ENCODE results near the gene STK40. TPM values are rescaled to one million over a fixed set of nuclear protein-coding genes. Genes with fewer than 3 reads are reported as not detected.
A peak's percentile ranks its signal among the peaks of the same experiment; 100 is the strongest.

Gene STK40
- total and polyA plus RNA-seq, 2 donors from 2014 or later = 30.9 to 39.2 TPM

GRCh38 chr1:36300526-36300925, 85.2 kb downstream of the STK40 start:
- no peak overlapping the region for H3K4me3 ChIP-seq (ENCODE audit: low read length in 3 of 3)

GRCh38 chr1:36298640-36299039, 87.1 kb downstream of the STK40 start:
- no peak overlapping the region for H3K27ac ChIP-seq (ENCODE audit: low read depth in 2 of 2, low read length in 2 of 2)
- intact Hi-C loops (cut with DNase I) = no loop called here
- H3K4me1 ChIP-seq (ENCODE audit: control insufficient read depth in 2 of 3, insufficient read depth in 2 of 3, low read depth in 1 of 3, low read length in 3 of 3) = peaks cover 0 to 6% (median 0%) of the 10 kb centered on the region in 3 donors
- no peak overlapping the region for H3K9ac ChIP-seq (ENCODE audit: low read length in 3 of 3)
- FAIRE-seq = no peak
- no peak overlapping the region for H3K4me3 ChIP-seq (ENCODE audit: low read length in 3 of 3)
- TF ChIP-seq CTCF (IDR thresholded peaks at IDR 0.05; ENCODE audit: borderline replicate concordance, extremely low read depth, insufficient read depth) = no peak
- H3K36me3 ChIP-seq (ENCODE audit: control insufficient read depth in 2 of 3, insufficient read depth in 3 of 3, low read length in 3 of 3) = peaks cover 9 to 52% (median 36%) of the 10 kb centered on the region in 3 donors
- no peaks in the 10 kb centered on the region for H3K9me3 ChIP-seq (ENCODE audit: control insufficient read depth in 2 of 3, insufficient read depth in 1 of 3, low read length in 3 of 3)
- no peak for DNase-seq
- H3K27me3 ChIP-seq (ENCODE audit: control insufficient read depth, insufficient read depth, low read length) = no peaks in the 10 kb centered on the region

More at GRCh38 chr1:36300526-36300925, 85.2 kb downstream of the STK40 start:
- Histone ChIP-seq H3K27me3 (ENCODE audit: control insufficient read depth, insufficient read depth, low read length) (no peaks in the 10 kb centered on the region), H3K36me3 (ENCODE audit: control insufficient read depth in 2 of 3, insufficient read depth in 3 of 3, low read length in 3 of 3) (peaks cover 4 to 43% (median 31%) of the 10 kb centered on the region in 3 donors), H3K9me3 (ENCODE audit: control insufficient read depth in 2 of 3, insufficient read depth in 1 of 3, low read length in 3 of 3) (no peaks in the 10 kb centered on the region), H3K27ac (ENCODE audit: low read depth in 2 of 2, low read length in 2 of 2) (peak overlapping the region in 1 of 2 donors; percentile 10), H3K9ac (ENCODE audit: low read length in 3 of 3) (no peak overlapping the region), H3K4me1 (ENCODE audit: control insufficient read depth in 2 of 3, insufficient read depth in 2 of 3, low read depth in 1 of 3, low read length in 3 of 3) (peaks cover 0 to 9% (median 0%) of the 10 kb centered on the region in 3 donors)
- FAIRE-seq (no peak), DNase-seq (no peak)
- intact Hi-C loops (cut with DNase I) = no loop called here
- TF ChIP-seq CTCF (IDR thresholded peaks at IDR 0.05; ENCODE audit: borderline replicate concordance, extremely low read depth, insufficient read depth) = no peak

- intact Hi-C loops (cut with DNase I) = no loop called here
- Histone ChIP-seq H3K4me3 (ENCODE audit: low read length in 3 of 3) (no peak overlapping the region), H3K27ac (ENCODE audit: low read depth in 2 of 2, low read length in 2 of 2) (no peak overlapping the region), H3K36me3 (ENCODE audit: control insufficient read depth in 2 of 3, insufficient read depth in 3 of 3, low read length in 3 of 3) (peaks cover 10 to 49% (median 30%) of the 10 kb centered on the region in 3 donors), H3K4me1 (ENCODE audit: control insufficient read depth in 2 of 3, insufficient read depth in 2 of 3, low read depth in 1 of 3, low read length in 3 of 3) (peaks cover 0 to 6% (median 0%) of the 10 kb centered on the region in 3 donors), H3K9ac (ENCODE audit: low read length in 3 of 3) (no peak overlapping the region), H3K27me3 (ENCODE audit: control insufficient read depth, insufficient read depth, low read length) (no peaks in the 10 kb centered on the region), H3K9me3 (ENCODE audit: control insufficient read depth in 2 of 3, insufficient read depth in 1 of 3, low read length in 3 of 3) (no peaks in the 10 kb centered on the region)
- TF ChIP-seq CTCF (IDR thresholded peaks at IDR 0.05; ENCODE audit: borderline replicate concordance, extremely low read depth, insufficient read depth) = no peak
- FAIRE-seq = no peak
- no peak for DNase-seq
Measured at GRCh38 chr1:36297062-36297461, 88.7 kb downstream of the STK40 start.

- no peak overlapping the region for H3K27ac ChIP-seq (ENCODE audit: low read depth in 2 of 2, low read length in 2 of 2)
Measured at GRCh38 chr1:36295390-36295789, 90.3 kb downstream of the STK40 start.

More at GRCh38 chr1:36295390-36295789, 90.3 kb downstream of the STK40 start:
- Histone ChIP-seq H3K27me3 (ENCODE audit: control insufficient read depth, insufficient read depth, low read length) (no peaks in the 10 kb centered on the region), H3K9me3 (ENCODE audit: control insufficient read depth in 2 of 3, insufficient read depth in 1 of 3, low read length in 3 of 3) (no peaks in the 10 kb centered on the region), H3K4me1 (ENCODE audit: control insufficient read depth in 2 of 3, insufficient read depth in 2 of 3, low read depth in 1 of 3, low read length in 3 of 3) (peaks cover 0 to 6% (median 0%) of the 10 kb centered on the region in 3 donors), H3K9ac (ENCODE audit: low read length in 3 of 3) (no peak overlapping the region), H3K36me3 (ENCODE audit: control insufficient read depth in 2 of 3, insufficient read depth in 3 of 3, low read length in 3 of 3) (peaks cover 15 to 49% (median 30%) of the 10 kb centered on the region in 3 donors), H3K4me3 (ENCODE audit: low read length in 3 of 3) (no peak overlapping the region)
- intact Hi-C loops (cut with DNase I) = no loop called here
- FAIRE-seq = no peak
- no peak for DNase-seq
- no peak for TF ChIP-seq CTCF (IDR thresholded peaks at IDR 0.05; ENCODE audit: borderline replicate concordance, extremely low read depth, insufficient read depth)
